AG09319 (cell line): ENCODE measurements around the gene CNTRL.

Experiments used
- DNase-seq: peaks from one replicate; pipeline ENCODE4 v3.0.0-alpha.2; 2010; ENCODE audit warnings: low read depth; ENCODE audit errors: extremely low read depth
- TF ChIP-seq, protein P1 (sequence below): IDR thresholded peaks from 2 replicates; pipeline ENCODE4 v1.5.1; 2011; ENCODE audit warnings: low read depth, mild to moderate bottlenecking, inconsistent platforms, low read length, moderate library complexity

Gene CNTRL

DNA sequence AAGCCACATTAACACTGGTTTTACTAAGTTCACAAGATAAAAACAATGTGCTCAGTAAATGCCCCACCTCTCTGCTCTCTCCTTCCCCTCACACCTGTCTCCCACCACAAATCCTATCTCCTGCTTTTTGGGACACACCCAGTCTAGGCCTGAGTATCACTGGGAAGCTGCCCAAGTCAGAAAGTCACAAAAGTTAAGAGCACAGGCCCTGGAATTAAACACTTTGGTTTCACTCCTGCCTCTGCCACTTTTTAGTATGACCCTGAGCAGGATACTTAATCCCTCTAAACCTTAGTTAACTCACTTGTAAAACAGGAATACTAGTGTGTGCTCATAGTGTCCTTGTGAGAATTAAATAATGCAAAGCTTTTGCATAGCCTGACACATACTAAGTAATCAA, 36.0 kb upstream of the CNTRL start:
- TF ChIP-seq, protein P1, sequence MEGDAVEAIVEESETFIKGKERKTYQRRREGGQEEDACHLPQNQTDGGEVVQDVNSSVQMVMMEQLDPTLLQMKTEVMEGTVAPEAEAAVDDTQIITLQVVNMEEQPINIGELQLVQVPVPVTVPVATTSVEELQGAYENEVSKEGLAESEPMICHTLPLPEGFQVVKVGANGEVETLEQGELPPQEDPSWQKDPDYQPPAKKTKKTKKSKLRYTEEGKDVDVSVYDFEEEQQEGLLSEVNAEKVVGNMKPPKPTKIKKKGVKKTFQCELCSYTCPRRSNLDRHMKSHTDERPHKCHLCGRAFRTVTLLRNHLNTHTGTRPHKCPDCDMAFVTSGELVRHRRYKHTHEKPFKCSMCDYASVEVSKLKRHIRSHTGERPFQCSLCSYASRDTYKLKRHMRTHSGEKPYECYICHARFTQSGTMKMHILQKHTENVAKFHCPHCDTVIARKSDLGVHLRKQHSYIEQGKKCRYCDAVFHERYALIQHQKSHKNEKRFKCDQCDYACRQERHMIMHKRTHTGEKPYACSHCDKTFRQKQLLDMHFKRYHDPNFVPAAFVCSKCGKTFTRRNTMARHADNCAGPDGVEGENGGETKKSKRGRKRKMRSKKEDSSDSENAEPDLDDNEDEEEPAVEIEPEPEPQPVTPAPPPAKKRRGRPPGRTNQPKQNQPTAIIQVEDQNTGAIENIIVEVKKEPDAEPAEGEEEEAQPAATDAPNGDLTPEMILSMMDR, result no peak

DNA sequence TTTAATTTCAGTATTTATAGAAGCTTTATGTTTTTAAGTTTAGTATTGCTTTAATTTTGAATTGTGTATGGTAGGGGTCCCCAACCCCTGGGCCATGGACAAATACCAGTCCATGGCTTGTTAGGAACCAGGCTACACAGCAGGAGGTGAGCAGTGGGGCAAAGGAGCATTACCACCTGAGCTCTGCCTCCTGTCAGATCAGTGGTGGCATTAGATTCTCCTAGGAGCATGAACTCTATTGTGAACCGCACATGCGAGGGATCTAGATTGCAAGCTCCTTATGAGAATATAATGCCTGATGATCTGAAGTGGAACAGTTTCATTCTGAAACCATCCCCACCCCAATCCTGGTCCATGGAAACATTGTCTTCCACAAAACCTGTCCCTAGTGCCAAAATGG, 26.6 kb upstream of the CNTRL start:
- no peak for DNase-seq
- TF ChIP-seq, protein P1, result no peak

More for the DNA sequence above, 36.0 kb upstream of the CNTRL start:
- no peak for DNase-seq

- DNase-seq, result no peak
- TF ChIP-seq, protein P1, result no peak
These were observed 26.1 kb upstream of the CNTRL start for GRCh38 chr9:121048618-121049017.

DNA sequence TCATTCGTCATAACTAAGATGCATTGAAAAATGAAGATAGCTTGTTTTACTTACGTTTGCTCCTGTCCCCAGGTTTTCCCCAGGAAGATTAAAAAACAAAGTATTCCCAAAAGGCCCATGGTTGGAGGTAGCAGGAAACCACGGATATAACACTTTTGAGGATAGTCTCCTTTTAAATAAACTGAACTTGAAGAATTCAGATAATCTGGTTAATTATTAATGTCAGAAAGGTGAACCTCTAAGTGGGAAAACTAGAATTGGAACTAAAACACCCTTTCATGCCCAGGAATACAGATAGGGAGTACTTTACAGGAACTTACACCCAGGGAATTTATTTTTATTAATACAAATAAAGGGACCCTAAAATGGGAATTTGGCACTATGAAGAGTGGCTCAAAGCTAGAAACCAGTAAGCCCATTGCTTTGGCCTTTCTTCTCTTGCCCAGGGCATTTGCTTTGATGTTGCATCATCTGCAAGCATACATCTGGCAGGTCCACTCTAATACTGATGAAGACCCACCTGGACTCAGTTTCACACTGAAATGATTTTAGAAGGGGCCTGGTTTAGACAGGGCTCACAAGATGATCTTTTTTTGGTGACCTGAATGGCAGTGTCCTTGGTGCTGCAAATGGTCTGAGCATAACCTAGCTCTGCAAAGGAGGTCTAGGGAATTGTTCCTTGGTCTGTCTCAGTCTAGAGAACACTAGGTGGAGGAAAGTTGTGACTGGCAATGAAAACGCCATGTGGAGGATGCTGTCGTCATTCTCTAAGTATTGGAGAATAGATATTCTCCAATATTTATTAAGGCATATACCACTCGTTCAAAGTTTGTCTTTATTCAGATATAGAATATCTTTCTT, 24.4 kb upstream of the CNTRL start, which contains the start of gene C5:
TSS of gene C5 (minus strand) at position 148 of the 861 bp plus-strand sequence. CDS start at position 119, 29 bp downstream.
- TF ChIP-seq, protein P1, result no peak
- DNase-seq, result no peak

GRCh38 chr9:121053544-121053943, 21.2 kb upstream of the CNTRL start:
- TF ChIP-seq, protein P1, result no peak
- no peak for DNase-seq

DNA sequence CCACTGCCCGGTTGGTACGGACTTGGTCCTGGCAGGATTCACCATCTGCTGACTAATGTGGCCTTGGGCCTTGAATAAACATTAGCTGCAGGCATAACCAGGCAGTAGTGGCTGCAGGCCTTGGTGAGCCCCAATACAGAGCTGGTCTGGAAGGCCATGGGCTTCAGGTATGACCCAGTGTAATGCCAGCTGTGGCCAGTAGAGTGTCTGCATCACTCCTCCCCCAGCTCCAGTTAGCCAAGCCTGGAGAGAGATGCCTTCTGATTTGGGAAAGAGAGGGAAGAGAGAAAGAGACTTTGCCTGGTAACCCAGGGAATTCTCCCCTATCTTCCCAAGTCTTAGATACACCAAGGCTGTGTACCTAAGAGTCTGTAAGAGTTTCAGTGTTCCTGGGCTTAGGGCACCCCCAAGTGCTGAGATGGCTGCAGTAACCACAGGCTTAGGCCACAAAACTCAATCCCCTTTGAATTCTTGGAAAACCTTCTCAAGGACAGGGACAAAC, 19.1 kb upstream of the CNTRL start:
- TF ChIP-seq, protein P1, result peak; percentile 16
- no peak for DNase-seq

GRCh38 chr9:121057821-121058220, 16.9 kb upstream of the CNTRL start:
- TF ChIP-seq, protein P1, result no peak
- no peak for DNase-seq
